ENCODE results near the gene TBC1D9B. TPM values are rescaled to one million over a fixed set of nuclear protein-coding genes. Genes with fewer than 3 reads are reported as not detected.

The TBC1D9B gene
- total and polyA plus RNA-seq, 2 experiments from 2014 or later: 77.0 to 97.3 TPM

DNA sequence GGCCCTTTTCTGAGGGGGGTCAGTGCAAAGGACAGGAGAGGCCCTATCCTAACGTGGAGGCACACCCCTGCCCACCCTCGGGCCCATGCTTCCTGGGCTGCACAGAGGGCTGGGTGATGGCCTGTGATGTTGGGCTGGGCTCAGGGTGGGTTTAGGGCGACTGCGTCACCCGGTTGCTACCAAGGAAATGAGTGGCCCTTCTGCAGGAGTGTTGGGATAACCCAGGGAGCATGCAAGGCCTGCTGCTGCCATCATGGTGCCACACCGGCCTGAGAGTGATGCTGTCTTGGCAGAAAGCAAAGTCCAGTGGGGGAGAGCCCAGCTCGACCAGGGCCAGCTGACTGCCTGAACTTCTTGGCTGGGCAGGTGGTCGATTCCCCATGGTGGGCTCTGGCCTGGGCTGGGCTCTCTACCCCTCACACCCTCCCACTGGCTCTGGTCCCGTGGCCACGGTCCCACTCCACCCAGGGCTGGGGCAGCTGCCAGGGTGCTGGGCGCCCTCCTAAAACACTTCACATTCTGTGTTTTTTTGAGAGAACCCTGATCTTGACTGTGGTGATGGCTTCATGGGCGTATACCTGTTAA, 27.5 kb downstream of the TBC1D9B start:
- DNase-seq (ENCODE audit: low spot score): no peak
- peaks cover 5% of the 10 kb centered on the region for H3K36me3 ChIP-seq (replicated peaks; ENCODE audit: insufficient read depth, low read depth)
- H3K9me3 ChIP-seq (ENCODE audit: low read depth): peaks cover 25% of the 10 kb centered on the region

DNA sequence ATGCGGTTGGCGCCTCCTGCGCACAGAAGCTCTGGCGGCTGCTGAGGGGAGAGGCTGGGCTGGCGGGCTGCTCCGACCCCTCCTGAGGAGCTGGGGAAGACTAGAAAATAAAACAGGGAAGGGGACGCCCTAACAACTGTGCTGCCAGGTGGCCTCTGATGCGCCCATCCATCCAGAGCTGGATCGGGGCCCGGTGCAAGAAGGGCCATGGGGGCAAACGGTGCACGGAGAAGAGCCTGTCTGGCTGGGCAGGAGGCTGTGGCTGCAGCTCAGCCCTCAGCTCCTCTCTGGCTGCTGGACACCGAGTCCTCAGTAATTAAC, 28.0 kb downstream of the TBC1D9B start:
- Histone ChIP-seq H3K36me3 (replicated peaks; ENCODE audit: insufficient read depth, low read depth) (peaks cover 5% of the 10 kb centered on the region), H4K20me1 (ENCODE audit: insufficient read depth, poor library complexity, severe bottlenecking) (no peaks in the 10 kb centered on the region), H3K27me3 (no peaks in the 10 kb centered on the region), H3K9me3 (ENCODE audit: low read depth) (peaks cover 25% of the 10 kb centered on the region), H2AFZ (no peak overlapping the region), H3K27ac (no peak overlapping the region), H3K4me2 (no peak overlapping the region), H3K4me3 (no peak overlapping the region), H3K4me1 (ENCODE audit: insufficient read depth) (no peaks in the 10 kb centered on the region), H3K79me2 (no peaks in the 10 kb centered on the region), H3K9me2 (replicated peaks; ENCODE audit: insufficient read depth) (no peaks in the 10 kb centered on the region)
- 98% methylated on average over 13 of the region's 13 CpGs for WGBS (ENCODE audit: low lambda C conversion rate, missing lambda C conversion rate)
- TF ChIP-seq CTCF (IDR thresholded peaks at IDR 0.05; ENCODE audit: poor library complexity): no peak
- no peak for TF ChIP-seq EZH2 (IDR thresholded peaks at IDR 0.05; ENCODE audit: borderline replicate concordance)
- no peak for DNase-seq (ENCODE audit: low spot score)

More for the DNA sequence above, 27.5 kb downstream of the TBC1D9B start:
- no peak for TF ChIP-seq EZH2 (IDR thresholded peaks at IDR 0.05; ENCODE audit: borderline replicate concordance)
- Histone ChIP-seq H3K9me2 (replicated peaks; ENCODE audit: insufficient read depth) (no peaks in the 10 kb centered on the region), H3K79me2 (no peaks in the 10 kb centered on the region), H2AFZ (no peak overlapping the region), H3K4me1 (ENCODE audit: insufficient read depth) (no peaks in the 10 kb centered on the region), H4K20me1 (ENCODE audit: insufficient read depth, poor library complexity, severe bottlenecking) (no peaks in the 10 kb centered on the region), H3K27me3 (no peaks in the 10 kb centered on the region), H3K4me3 (no peak overlapping the region), H3K27ac (no peak overlapping the region), H3K4me2 (no peak overlapping the region)
- 95% methylated on average over 11 of the region's 12 CpGs for WGBS (ENCODE audit: low lambda C conversion rate, missing lambda C conversion rate)

DNA sequence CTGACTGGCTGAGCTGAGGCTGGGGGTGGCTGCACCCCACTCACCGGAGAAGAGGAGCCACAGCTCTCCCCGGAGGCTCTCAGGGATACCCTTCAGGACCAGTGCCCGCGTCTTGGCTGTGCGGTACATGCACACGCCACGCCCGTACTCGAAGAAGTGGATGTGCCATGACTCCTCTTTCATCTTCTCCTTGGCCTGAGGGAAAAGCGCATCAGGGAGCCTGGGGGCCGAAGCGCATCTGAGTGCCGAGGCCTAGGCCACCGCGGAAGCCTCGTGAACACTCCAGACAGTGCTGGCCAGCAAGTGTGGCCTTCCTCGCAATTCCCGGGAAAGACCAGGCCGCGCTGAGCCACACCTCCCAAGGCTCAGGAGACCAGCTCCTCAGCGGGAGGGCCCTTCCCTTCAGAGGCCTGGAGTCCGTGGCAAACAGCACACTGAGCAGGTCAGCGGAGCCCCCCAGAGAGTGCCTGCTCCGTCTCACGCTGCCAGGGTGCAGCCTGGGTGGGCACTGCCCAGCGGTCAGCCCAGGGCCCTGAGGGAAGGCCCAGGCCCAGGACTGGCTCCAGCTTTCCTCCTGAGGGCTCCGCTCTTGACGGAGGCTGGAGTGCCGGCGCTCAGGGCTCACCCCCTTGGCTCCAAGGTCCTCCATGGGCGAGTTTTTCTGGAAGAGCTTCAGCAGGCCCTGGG, 28.6 kb downstream of the TBC1D9B start:
- Histone ChIP-seq H3K27me3 (no peaks in the 10 kb centered on the region), H3K27ac (no peak overlapping the region), H2AFZ (no peak overlapping the region), H3K9me2 (replicated peaks; ENCODE audit: insufficient read depth) (no peaks in the 10 kb centered on the region), H3K36me3 (replicated peaks; ENCODE audit: insufficient read depth, low read depth) (peaks cover 5% of the 10 kb centered on the region), H3K79me2 (no peaks in the 10 kb centered on the region), H3K4me1 (ENCODE audit: insufficient read depth) (no peaks in the 10 kb centered on the region), H4K20me1 (ENCODE audit: insufficient read depth, poor library complexity, severe bottlenecking) (no peaks in the 10 kb centered on the region), H3K4me2 (no peak overlapping the region), H3K9me3 (ENCODE audit: low read depth) (peaks cover 21% of the 10 kb centered on the region), H3K4me3 (no peak overlapping the region)
- TF ChIP-seq CTCF (IDR thresholded peaks at IDR 0.05; ENCODE audit: poor library complexity) (no peak), EZH2 (IDR thresholded peaks at IDR 0.05; ENCODE audit: borderline replicate concordance) (no peak), EZH2phosphoT487 (IDR thresholded peaks at IDR 0.05; ENCODE audit: low read depth, severe bottlenecking, unreplicated experiment) (no peak)
- no peak for DNase-seq (ENCODE audit: low spot score)
- WGBS (ENCODE audit: low lambda C conversion rate, missing lambda C conversion rate): 98% methylated on average over 30 of the region's 31 CpGs

DNA sequence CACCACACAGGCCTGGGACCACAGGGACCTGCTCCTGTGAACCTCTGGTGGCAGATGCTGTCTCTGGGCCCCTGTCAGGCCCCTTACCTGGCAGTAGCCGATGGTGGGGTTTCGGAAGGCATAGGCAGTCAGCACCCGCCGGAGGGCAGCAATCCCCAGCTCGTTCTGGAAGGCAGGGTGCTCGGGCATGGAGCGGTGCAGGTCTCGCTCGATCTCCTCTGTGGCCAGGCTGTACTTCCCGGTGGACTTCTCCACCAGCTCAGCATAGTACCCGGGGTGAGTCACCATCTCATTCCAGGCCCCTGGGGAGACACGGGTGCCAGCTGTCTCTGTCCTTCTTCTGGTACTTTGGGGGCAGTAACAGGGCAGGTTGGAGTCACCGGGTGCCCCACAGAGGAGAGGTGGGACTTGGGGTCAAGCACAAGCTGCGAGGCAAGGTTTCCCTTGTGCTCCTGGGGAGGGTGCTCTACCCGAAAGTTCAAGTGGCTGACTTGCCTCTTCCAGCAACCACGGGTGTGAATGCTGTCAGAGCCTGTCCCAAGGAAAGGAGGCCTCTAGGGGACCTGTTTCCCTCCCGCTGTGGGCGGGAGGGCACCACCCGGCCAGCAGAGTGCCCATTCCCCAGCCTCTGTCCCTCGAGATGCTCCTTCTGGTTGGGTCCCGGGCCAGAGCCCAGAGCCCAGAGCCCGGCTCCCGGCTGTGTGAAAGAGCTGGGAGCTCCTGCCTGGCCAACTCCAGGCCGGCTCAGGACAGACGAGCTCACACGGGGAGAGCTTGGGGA, 29.3 kb downstream of the TBC1D9B start:
- Histone ChIP-seq H3K9me2 (replicated peaks; ENCODE audit: insufficient read depth) (no peaks in the 10 kb centered on the region), H3K4me1 (ENCODE audit: insufficient read depth) (no peaks in the 10 kb centered on the region), H3K79me2 (no peaks in the 10 kb centered on the region), H3K27ac (no peak overlapping the region), H3K9me3 (ENCODE audit: low read depth) (peaks cover 14% of the 10 kb centered on the region), H3K36me3 (replicated peaks; ENCODE audit: insufficient read depth, low read depth) (peaks cover under 1% of the 10 kb centered on the region), H3K4me2 (no peak overlapping the region), H3K27me3 (no peaks in the 10 kb centered on the region), H4K20me1 (ENCODE audit: insufficient read depth, poor library complexity, severe bottlenecking) (no peaks in the 10 kb centered on the region), H3K4me3 (no peak overlapping the region), H2AFZ (no peak overlapping the region)
- TF ChIP-seq EZH2phosphoT487 (IDR thresholded peaks at IDR 0.05; ENCODE audit: low read depth, severe bottlenecking, unreplicated experiment) (no peak), CTCF (IDR thresholded peaks at IDR 0.05; ENCODE audit: poor library complexity) (no peak), EZH2 (IDR thresholded peaks at IDR 0.05; ENCODE audit: borderline replicate concordance) (no peak)
- DNase-seq (ENCODE audit: low spot score): no peak
- WGBS (ENCODE audit: low lambda C conversion rate, missing lambda C conversion rate): 96% methylated on average over 26 of the region's 26 CpGs

Data from hepatocyte (in vitro differentiated cells).